Fibroblast of peridontal ligament (primary cell): ENCODE data around the gene DNAJB5.

Source experiments
- DNase-seq: peaks from one replicate; pipeline ENCODE4 v3.0.0-alpha.2; 2010; ENCODE audit errors: extremely low read depth

Gene DNAJB5

GRCh38 chr9:34984049-34984448 lies 5.5 kb upstream of the DNAJB5 start:
- DNase-seq = no peak

GRCh38 chr9:34985311-34985899 lies 4.1 kb upstream of the DNAJB5 start:
- DNase-seq = peak; percentile 61

- DNase-seq = no peak
Observed at GRCh38 chr9:34986540-34987047, 3.0 kb upstream of the DNAJB5 start.

GRCh38 chr9:34987160-34987901 lies 2.2 kb upstream of the DNAJB5 start:
- no peak for DNase-seq

GRCh38 chr9:34988218-34989002 lies 1.1 kb upstream of the DNAJB5 start:
- DNase-seq = no peak

- peak; percentile 33 for DNase-seq
Observed at GRCh38 chr9:34989946-34990635, 546 bp downstream of the DNAJB5 start.

GRCh38 chr9:34990908-34991606 lies 1.5 kb downstream of the DNAJB5 start:
- no peak for DNase-seq

- no peak for DNase-seq
Observed at GRCh38 chr9:34991607-34992375, 2.2 kb downstream of the DNAJB5 start.

- peak; percentile 76 for DNase-seq
Observed at GRCh38 chr9:34992376-34992951, 2.9 kb downstream of the DNAJB5 start.

GRCh38 chr9:34993502-34994259 lies 4.1 kb downstream of the DNAJB5 start:
- peak; percentile 87 for DNase-seq

GRCh38 chr9:34994260-34994899 lies 4.8 kb downstream of the DNAJB5 start:
- peak; percentile 46 for DNase-seq

- DNase-seq = no peak
Observed at GRCh38 chr9:34994900-34995669, 5.5 kb downstream of the DNAJB5 start.

- DNase-seq = no peak
Observed at GRCh38 chr9:34995670-34996060, 6.1 kb downstream of the DNAJB5 start.

- no peak for DNase-seq
Observed at GRCh38 chr9:34996181-34996904, 6.8 kb downstream of the DNAJB5 start.

- DNase-seq = no peak
Observed at GRCh38 chr9:34996905-34997279, 7.3 kb downstream of the DNAJB5 start.

- DNase-seq = no peak
Observed at GRCh38 chr9:34997379-34997781, 7.8 kb downstream of the DNAJB5 start.

GRCh38 chr9:34998266-34998665 lies 8.7 kb downstream of the DNAJB5 start:
- DNase-seq = no peak

GRCh38 chr9:34999576-34999975 lies 10.0 kb downstream of the DNAJB5 start:
- no peak for DNase-seq
